HEK293 (cell line): Measurements from ENCODE around the gene TMEM106C.

Source experiments
- CTCF ChIA-PET: fragments of 350-600 bp; formaldehyde crosslinking; extraction: SDS; loops from one replicate; lab custom pipeline; 2021; ENCODE audit warnings: antibody characterized with exemption; lab: Yijun Ruan, JAX
- POLR2A ChIA-PET: fragments of 300-600 bp; formaldehyde crosslinking; extraction: SDS; loops from one replicate; lab custom pipeline; 2020; ENCODE audit warnings: antibody characterized with exemption, inconsistent platforms; lab: Yijun Ruan, JAX
- H3K27ac ChIP-seq: fragments of 200-500 bp; sonication (Bioruptor generic); 2 replicates; pipeline ENCODE4 v1.5.1; 2014; ENCODE audit warnings: low read depth, low read length, control low read depth, inconsistent platforms; ENCODE audit errors: extremely low read depth
- H3K36me3 ChIP-seq, 2 experiments: fragments of 200-500 bp in 1 of 2; sonication (Bioruptor generic) in 1 of 2; 1 replicate in 1 of 2; 2 replicates in 1 of 2; pipeline ENCODE4 v1.5.1; 2014 to 2017; ENCODE audit warnings: inconsistent platforms in 2 of 2, low read length in 2 of 2; ENCODE audit not compliant: control insufficient read depth in 2 of 2, insufficient read depth in 1 of 2
- H3K4me1 ChIP-seq: fragments of 200-500 bp; sonication (Bioruptor generic); 2 replicates; pipeline ENCODE4 v1.5.1; 2014; ENCODE audit warnings: mild to moderate bottlenecking, low read length, inconsistent platforms; ENCODE audit not compliant: control insufficient read depth, insufficient read depth
- H3K4me3 ChIP-seq: 2 replicates; pipeline ENCODE4 v1.5.1; 2011; ENCODE audit warnings: low read depth, mild to moderate bottlenecking, control low read depth, low read length, moderate library complexity
- H3K9me3 ChIP-seq: fragments of 200-500 bp; sonication (Bioruptor generic); 2 replicates; pipeline ENCODE4 v1.5.1; 2014; ENCODE audit warnings: low read depth, low read length, inconsistent platforms; ENCODE audit not compliant: control insufficient read depth, insufficient read depth
- BCL11B ChIP-seq: fragments of 450-650 bp; formaldehyde crosslinking; IDR thresholded peaks from 2 replicates; pipeline ENCODE4 v1.5.1; 2016; ENCODE audit warnings: low read depth, missing biosample characterization, missing genetic modification characterization
- GLI2 ChIP-seq: fragments of 450-650 bp; formaldehyde crosslinking; IDR thresholded peaks from 2 replicates; pipeline ENCODE4; 2017; ENCODE audit warnings: missing biosample characterization, missing genetic modification characterization, low read depth, borderline replicate concordance
- GLIS2 ChIP-seq: fragments of 450-650 bp; formaldehyde crosslinking; IDR thresholded peaks from 2 replicates; pipeline ENCODE4 v1.5.1; 2016; ENCODE audit warnings: missing biosample characterization, missing genetic modification characterization
- IKZF3 ChIP-seq: fragments of 450-650 bp; IDR thresholded peaks from 2 replicates; pipeline ENCODE4 v1.5.0; 2018; ENCODE audit warnings: missing biosample characterization, mild to moderate bottlenecking, missing genetic modification characterization, moderate library complexity
- KLF10 ChIP-seq: fragments of 450-650 bp; IDR thresholded peaks from 2 replicates; pipeline ENCODE4 v1.5.1; 2018; ENCODE audit warnings: missing biosample characterization, mild to moderate bottlenecking, missing genetic modification characterization
- KLF8 ChIP-seq: fragments of 450-650 bp; formaldehyde crosslinking; IDR thresholded peaks from 2 replicates; pipeline ENCODE4 v1.5.1; 2016; ENCODE audit warnings: missing biosample characterization, missing genetic modification characterization
- MYNN ChIP-seq: fragments of 450-650 bp; formaldehyde crosslinking; IDR thresholded peaks from 2 replicates; pipeline ENCODE4 v1.5.1; 2016; ENCODE audit warnings: missing biosample characterization, missing genetic modification characterization, borderline replicate concordance
- PRDM4 ChIP-seq: fragments of 450-650 bp; formaldehyde crosslinking; IDR thresholded peaks from 2 replicates; pipeline ENCODE4 v1.5.1; 2017; ENCODE audit warnings: missing biosample characterization, missing genetic modification characterization
- REPIN1 ChIP-seq: fragments of 450-650 bp; formaldehyde crosslinking; IDR thresholded peaks from 2 replicates; pipeline ENCODE4 v1.5.1; 2017; ENCODE audit warnings: missing biosample characterization, missing genetic modification characterization, low read depth
- SETDB1 ChIP-seq: IDR thresholded peaks from one replicate; pipeline ENCODE4 v1.6.1; 2017; ENCODE audit warnings: mild to moderate bottlenecking, low read length, moderate library complexity, mixed read lengths; ENCODE audit not compliant: insufficient read length
- SP2 ChIP-seq: fragments of 450-650 bp; formaldehyde crosslinking; IDR thresholded peaks from 2 replicates; pipeline ENCODE4 v1.5.1; 2016; ENCODE audit warnings: missing biosample characterization, missing genetic modification characterization
- ZBTB26 ChIP-seq: fragments of 450-650 bp; formaldehyde crosslinking; optimal IDR thresholded peaks from 2 replicates; pipeline ENCODE3; 2016; ENCODE audit warnings: missing biosample characterization, mild to moderate bottlenecking, missing genetic modification characterization
- ZBTB49 ChIP-seq: fragments of 450-650 bp; formaldehyde crosslinking; IDR thresholded peaks from 2 replicates; pipeline ENCODE4 v1.5.1; 2016; ENCODE audit warnings: missing biosample characterization, missing genetic modification characterization, low read depth
- ZBTB7A ChIP-seq: fragments of 450-650 bp; formaldehyde crosslinking; IDR thresholded peaks from 2 replicates; pipeline ENCODE4 v1.5.1; 2016; ENCODE audit warnings: low read depth, missing biosample characterization, missing genetic modification characterization
- ZBTB8A ChIP-seq: fragments of 450-650 bp; formaldehyde crosslinking; IDR thresholded peaks from 2 replicates; pipeline ENCODE4 v1.5.1; 2016; ENCODE audit warnings: missing biosample characterization, missing genetic modification characterization
- ZFP69B ChIP-seq: fragments of 450-650 bp; formaldehyde crosslinking; IDR thresholded peaks from 2 replicates; pipeline ENCODE4 v1.5.1; 2016; ENCODE audit warnings: missing biosample characterization, missing genetic modification characterization
- ZIC2 ChIP-seq: fragments of 450-650 bp; formaldehyde crosslinking; IDR thresholded peaks from 2 replicates; pipeline ENCODE4 v1.5.1; 2016; ENCODE audit warnings: missing biosample characterization, missing genetic modification characterization
- ZNF2 ChIP-seq: fragments of 450-650 bp; formaldehyde crosslinking; IDR thresholded peaks from 2 replicates; pipeline ENCODE4 v1.5.1; 2016; ENCODE audit warnings: missing biosample characterization, missing genetic modification characterization
- ZNF202 ChIP-seq: fragments of 450-650 bp; formaldehyde crosslinking; IDR thresholded peaks from 2 replicates; pipeline ENCODE4 v1.5.1; 2016; ENCODE audit warnings: missing biosample characterization, missing genetic modification characterization, borderline replicate concordance
- ZNF510 ChIP-seq: fragments of 450-650 bp; formaldehyde crosslinking; IDR thresholded peaks from 2 replicates; pipeline ENCODE4 v1.5.1; 2018; ENCODE audit warnings: mild to moderate bottlenecking, missing genetic modification characterization, missing biosample characterization; ENCODE audit not compliant: insufficient replicate concordance
- ZNF549 ChIP-seq: fragments of 450-650 bp; IDR thresholded peaks from 2 replicates; pipeline ENCODE4 v1.5.1; 2018; ENCODE audit warnings: missing biosample characterization, missing genetic modification characterization, mild to moderate bottlenecking, inconsistent platforms, moderate library complexity
- ZNF561 ChIP-seq: fragments of 450-650 bp; IDR thresholded peaks from 2 replicates; pipeline ENCODE4 v1.5.1; 2018; ENCODE audit warnings: missing biosample characterization, missing genetic modification characterization, borderline replicate concordance
- ZNF660 ChIP-seq: fragments of 450-650 bp; IDR thresholded peaks from 2 replicates; pipeline ENCODE4 v1.5.1; 2018; ENCODE audit warnings: missing biosample characterization, mild to moderate bottlenecking, missing genetic modification characterization
- ZNF692 ChIP-seq: fragments of 450-650 bp; formaldehyde crosslinking; IDR thresholded peaks from 2 replicates; pipeline ENCODE4 v1.5.1; 2016; ENCODE audit warnings: missing biosample characterization, missing genetic modification characterization
- ZNF792 ChIP-seq: fragments of 450-650 bp; formaldehyde crosslinking; IDR thresholded peaks from 2 replicates; pipeline ENCODE4 v1.5.1; 2016; ENCODE audit warnings: missing biosample characterization, missing genetic modification characterization

TMEM106C gene

GRCh38 chr12:48002414-48002730 is 39.0 kb downstream of the TMEM106C start (continued):
- TF ChIP-seq ZBTB49 (tag by site-specific recombination): no peak
- no peak for TF ChIP-seq GLIS2 (tag by site-specific recombination)
- TF ChIP-seq, all 188 proteins: peak for 6

- Histone ChIP-seq H3K9me3 (no peaks in the 10 kb centered on the region), H3K27ac (peak overlapping the region; percentile 74; the same call in 1 of the 2 replicates), H3K4me3 (no peak overlapping the region), H3K36me3 (peaks cover 0 to 3% of the 10 kb centered on the region in 2 experiments; a peak in 1 of 3 replicates)
- POLR2A ChIA-PET: interaction anchor here (0.9 to 1.6 kb wide), 2 partner anchors 19 to 117 kb away, joined by 4 to 6 read pairs; partner anchors contain the start of gene PFKM
- peak; percentile 82 for TF ChIP-seq ZFP69B (tag by site-specific recombination)
- peak; percentile 20; the same call in 1 of the 2 replicates for TF ChIP-seq ZNF561 (tag by site-specific recombination)
- TF ChIP-seq ZNF692 (tag by site-specific recombination): peak; percentile 87
- TF ChIP-seq ZNF549 (tag by site-specific recombination): no peak
- peak; percentile 46 for TF ChIP-seq IKZF3 (tag by site-specific recombination)
- TF ChIP-seq ZBTB7A (tag by site-specific recombination): no peak
- TF ChIP-seq PRDM4 (tag by site-specific recombination): peak; percentile 25; the same call in 1 of the 2 replicates
- TF ChIP-seq ZNF660: peak; percentile 56
- peak; percentile 29 for TF ChIP-seq ZBTB26 (tag by site-specific recombination)
- no peak for TF ChIP-seq REPIN1 (tag by site-specific recombination)
- TF ChIP-seq ZNF2 (tag by site-specific recombination): no peak
- no peak for TF ChIP-seq ZNF510 (tag by site-specific recombination)
- peak; percentile 66 for TF ChIP-seq ZBTB8A (tag by site-specific recombination)
- 0 out of 2 replicates have a peak, but pooled peaks have one; percentile 0 for TF ChIP-seq SP2 (tag by site-specific recombination)
- TF ChIP-seq SETDB1: peak; percentile 23
- no peak for TF ChIP-seq GLI2 (tag by site-specific recombination)
- 0 out of 2 replicates have a peak, but pooled peaks have one; percentile 25 for TF ChIP-seq KLF10 (tag by site-specific recombination)
- no peak for TF ChIP-seq ZNF202 (tag by site-specific recombination)
- TF ChIP-seq KLF8: no peak
- no peak for TF ChIP-seq ZNF792
- TF ChIP-seq BCL11B (tag by site-specific recombination): no peak
- TF ChIP-seq ZIC2: peak; percentile 92
- no peak for TF ChIP-seq MYNN (tag by site-specific recombination)
- TF ChIP-seq, all 188 proteins: peak for 12
- CTCF ChIA-PET: interaction anchor here (0.7 kb wide), 1 partner anchor 260 kb away, joined by 3 read pairs; no protein-coding TSS in a partner anchor
- peaks cover 18% of the 10 kb centered on the region for H3K4me1 ChIP-seq
Observed at GRCh38 chr12:48002773-48003218, 39.4 kb downstream of the TMEM106C start.
